SU-DHL-6 (cell line): ENCODE measurements around the gene SVIL.

Experiments
- H2AFZ ChIP-seq: fragments of 200-600 bp; sonication (generic); 2 replicates; pipeline ENCODE4 v1.6.1; 2014; ENCODE audit warnings: low read depth, mild to moderate bottlenecking, moderate library complexity, mixed read lengths, antibody characterized with exemption, low read length; ENCODE audit not compliant: severe bottlenecking
- H3F3A ChIP-seq: fragments of 200-600 bp; shearing (Covaris generic); 2 replicates; pipeline ENCODE4 v1.6.0; 2016; ENCODE audit warnings: antibody characterized with exemption, mild to moderate bottlenecking; ENCODE audit not compliant: insufficient read depth
- H3K27ac ChIP-seq: fragments of 200-600 bp; sonication (generic); 2 replicates; pipeline ENCODE4 v1.5.1; 2016; ENCODE audit warnings: low read depth, mild to moderate bottlenecking, low read length, moderate library complexity, mixed read lengths
- H3K27me3 ChIP-seq: fragments of 200-600 bp; sonication (generic), shearing (Covaris generic); 2 replicates; pipeline ENCODE4 v1.6.0; 2014; ENCODE audit warnings: mild to moderate bottlenecking, low read length
- H3K36me3 ChIP-seq: fragments of 200-600 bp; sonication (generic); 2 replicates; pipeline ENCODE4 v1.6.1; 2014; ENCODE audit warnings: mild to moderate bottlenecking, low read length, mixed read lengths
- H3K4me2 ChIP-seq: fragments of 300-600, 200-600 bp; shearing (Covaris generic), sonication (generic); 2 replicates; pipeline ENCODE4 v1.6.0; 2014; ENCODE audit warnings: low read length, low read depth, mild to moderate bottlenecking; ENCODE audit not compliant: poor library complexity, severe bottlenecking
- H3K4me3 ChIP-seq: fragments of 200-600 bp; sonication (generic); 2 replicates; pipeline ENCODE4 v1.5.1; 2014; ENCODE audit warnings: antibody characterized with exemption, low read length, mild to moderate bottlenecking, mixed read lengths; ENCODE audit not compliant: insufficient read depth, poor library complexity, severe bottlenecking
- H3K79me2 ChIP-seq: fragments of 200-600 bp; sonication (generic); 2 replicates; pipeline ENCODE4 v1.6.1; 2014; ENCODE audit warnings: mild to moderate bottlenecking, low read length, moderate library complexity; ENCODE audit not compliant: insufficient read depth
- H3K9ac ChIP-seq: fragments of 200-600 bp; sonication (generic); 2 replicates; pipeline ENCODE4 v1.7.0; 2014; ENCODE audit warnings: mild to moderate bottlenecking, low read length
- H3K9me2 ChIP-seq: fragments of 200-600 bp; sonication (generic); replicated peaks from 2 replicates; pipeline ENCODE4 v1.6.1; 2014; ENCODE audit warnings: low read length; ENCODE audit not compliant: insufficient read depth
- H3K9me3 ChIP-seq: fragments of 200-600 bp; sonication (generic); 2 replicates; pipeline ENCODE4 v1.6.1; 2014; ENCODE audit warnings: low read length, mixed read lengths; ENCODE audit not compliant: insufficient read depth
- H4K20me1 ChIP-seq: fragments of 200-600 bp; sonication (generic); 2 replicates; pipeline ENCODE4 v1.6.1; 2014; ENCODE audit warnings: low read depth, mild to moderate bottlenecking, antibody characterized with exemption, low read length, moderate library complexity, mixed read lengths
- EZH2phosphoT487 ChIP-seq: fragments of 200-600 bp; sonication (generic), shearing (Covaris generic); conservative IDR thresholded peaks from 2 replicates; pipeline ENCODE4 v1.6.1; 2018; ENCODE audit warnings: mild to moderate bottlenecking, antibody characterized with exemption, low read length, moderate library complexity, mixed read lengths
- TF ChIP-seq, protein P1 (sequence below): fragments of 200-600 bp; sonication (generic); IDR thresholded peaks from one replicate; pipeline ENCODE4 v1.5.1; 2017; ENCODE audit warnings: antibody characterized with exemption, mild to moderate bottlenecking, low read length, moderate library complexity; ENCODE audit not compliant: insufficient read depth, poor library complexity, severe bottlenecking

The SVIL gene

GRCh38 chr10:29596356-29596755, 38.4 kb downstream of the SVIL start:
- Histone ChIP-seq H3K27ac (no peak overlapping the region), H3K4me3 (no peak overlapping the region), H3K9me3 (no peaks in the 10 kb centered on the region), H3K4me2 (no peak overlapping the region), H3K79me2 (no peaks in the 10 kb centered on the region), H3K9ac (no peak overlapping the region), H4K20me1 (no peaks in the 10 kb centered on the region), H3K9me2 (no peaks in the 10 kb centered on the region), H3K27me3 (no peaks in the 10 kb centered on the region), H3K36me3 (no peaks in the 10 kb centered on the region), H2AFZ (no peak overlapping the region), H3F3A (no peaks in the 10 kb centered on the region)
- no peak for TF ChIP-seq EZH2phosphoT487
- TF ChIP-seq, protein P1, sequence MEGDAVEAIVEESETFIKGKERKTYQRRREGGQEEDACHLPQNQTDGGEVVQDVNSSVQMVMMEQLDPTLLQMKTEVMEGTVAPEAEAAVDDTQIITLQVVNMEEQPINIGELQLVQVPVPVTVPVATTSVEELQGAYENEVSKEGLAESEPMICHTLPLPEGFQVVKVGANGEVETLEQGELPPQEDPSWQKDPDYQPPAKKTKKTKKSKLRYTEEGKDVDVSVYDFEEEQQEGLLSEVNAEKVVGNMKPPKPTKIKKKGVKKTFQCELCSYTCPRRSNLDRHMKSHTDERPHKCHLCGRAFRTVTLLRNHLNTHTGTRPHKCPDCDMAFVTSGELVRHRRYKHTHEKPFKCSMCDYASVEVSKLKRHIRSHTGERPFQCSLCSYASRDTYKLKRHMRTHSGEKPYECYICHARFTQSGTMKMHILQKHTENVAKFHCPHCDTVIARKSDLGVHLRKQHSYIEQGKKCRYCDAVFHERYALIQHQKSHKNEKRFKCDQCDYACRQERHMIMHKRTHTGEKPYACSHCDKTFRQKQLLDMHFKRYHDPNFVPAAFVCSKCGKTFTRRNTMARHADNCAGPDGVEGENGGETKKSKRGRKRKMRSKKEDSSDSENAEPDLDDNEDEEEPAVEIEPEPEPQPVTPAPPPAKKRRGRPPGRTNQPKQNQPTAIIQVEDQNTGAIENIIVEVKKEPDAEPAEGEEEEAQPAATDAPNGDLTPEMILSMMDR, result no peak

DNA sequence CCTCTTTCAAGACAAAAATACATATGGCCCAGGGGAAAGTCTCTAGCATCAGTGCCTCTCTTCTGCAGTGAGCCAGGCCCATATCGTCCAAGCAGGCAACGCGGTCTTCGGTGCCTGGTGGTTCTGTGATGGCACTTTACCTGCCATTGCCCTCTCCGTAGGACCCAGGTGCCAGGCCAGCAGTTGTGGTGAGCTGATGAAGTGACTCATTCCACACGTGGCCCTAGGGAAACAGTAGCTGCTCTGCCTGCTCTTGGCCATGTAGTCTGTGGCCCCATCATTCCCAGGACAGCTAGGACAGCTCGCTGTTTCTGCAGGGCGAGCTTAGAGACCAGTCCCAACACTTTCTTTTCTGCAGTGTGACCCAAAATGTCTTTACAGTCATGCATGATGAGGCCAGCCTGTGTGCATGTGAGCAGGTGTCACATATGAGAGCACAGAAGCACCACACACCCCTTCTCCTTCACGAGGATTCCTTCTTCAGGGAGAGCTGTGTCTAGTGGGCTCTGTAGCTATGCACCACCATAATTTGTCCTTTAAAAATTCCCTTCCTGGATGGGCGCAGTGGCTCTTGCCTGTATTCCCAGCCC, 39.0 kb downstream of the SVIL start:
- H3K27ac ChIP-seq, result no peak overlapping the region
- no peak overlapping the region for H3K9ac ChIP-seq
- H3K9me3 ChIP-seq, result no peaks in the 10 kb centered on the region
- no peak overlapping the region for H3K4me3 ChIP-seq
- H4K20me1 ChIP-seq, result no peaks in the 10 kb centered on the region
- no peak for TF ChIP-seq EZH2phosphoT487
- TF ChIP-seq, protein P1, result no peak
- no peak overlapping the region for H3K4me2 ChIP-seq
- H3K9me2 ChIP-seq, result no peaks in the 10 kb centered on the region
- H3K79me2 ChIP-seq, result no peaks in the 10 kb centered on the region
- no peaks in the 10 kb centered on the region for H3F3A ChIP-seq
- H3K27me3 ChIP-seq, result no peaks in the 10 kb centered on the region
- H2AFZ ChIP-seq, result no peak overlapping the region
- no peaks in the 10 kb centered on the region for H3K36me3 ChIP-seq

DNA sequence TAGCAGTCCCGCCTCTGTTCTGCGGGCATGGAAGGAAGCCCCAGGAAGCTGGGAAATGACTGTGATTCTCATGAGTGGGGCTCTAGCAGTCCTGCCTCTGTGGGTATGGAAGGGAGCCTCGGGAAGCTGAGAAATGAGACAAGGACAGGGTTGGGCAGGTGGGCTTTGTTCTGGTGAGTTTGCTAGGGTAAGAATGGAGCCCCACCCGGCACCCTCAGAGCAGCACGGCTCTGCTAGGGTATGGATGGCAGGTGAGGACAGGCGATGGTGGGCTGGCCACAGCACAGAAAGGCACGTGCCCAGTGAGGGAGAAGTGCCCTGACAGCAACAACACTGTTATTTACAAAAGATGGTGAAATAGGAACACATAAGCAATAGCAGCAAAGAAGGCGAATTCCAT, 39.6 kb downstream of the SVIL start:
- Histone ChIP-seq H3K9ac (no peak overlapping the region), H2AFZ (no peak overlapping the region)

More for the DNA sequence above, 39.6 kb downstream of the SVIL start:
- Histone ChIP-seq H3K79me2 (no peaks in the 10 kb centered on the region), H3K27ac (no peak overlapping the region), H3K36me3 (no peaks in the 10 kb centered on the region), H3K4me2 (no peak overlapping the region), H3K9me3 (no peaks in the 10 kb centered on the region), H3K9me2 (no peaks in the 10 kb centered on the region), H4K20me1 (no peaks in the 10 kb centered on the region), H3K27me3 (no peaks in the 10 kb centered on the region), H3F3A (no peaks in the 10 kb centered on the region), H3K4me3 (no peak overlapping the region)
- TF ChIP-seq, protein P1, result no peak
- TF ChIP-seq EZH2phosphoT487, result no peak
